MM.1S (cell line): ENCODE results near the gene CSAG1.
"Not testable (repeated sequence)": the region's sequence is repeated elsewhere in the genome, so short reads cannot be mapped to it uniquely, and the experiment has no call there.

Source experiments
- DNase-seq: peaks from one replicate; pipeline ENCODE4 v3.0.0-alpha.2; 2015
- H2AFZ ChIP-seq: fragments of 300-600 bp; sonication (generic); 2 replicates; pipeline ENCODE4 v1.6.0; 2016; ENCODE audit warnings: antibody characterized with exemption, low read length
- H3F3A ChIP-seq: fragments of 300-600 bp; sonication (generic); 2 replicates; pipeline ENCODE4 v1.6.1; 2016; ENCODE audit warnings: mild to moderate bottlenecking, antibody characterized with exemption, low read length, moderate library complexity, mixed read lengths; ENCODE audit not compliant: insufficient read depth
- H3K27ac ChIP-seq: fragments of 300-600 bp; sonication (generic); 2 replicates; pipeline ENCODE4 v1.5.1; 2016; ENCODE audit warnings: mild to moderate bottlenecking, low read length
- H3K27me3 ChIP-seq: fragments of 300-600 bp; sonication (generic); replicated peaks from 2 replicates; pipeline ENCODE4 v1.6.0; 2016; ENCODE audit warnings: low read length; ENCODE audit not compliant: insufficient read depth
- H3K36me3 ChIP-seq: fragments of 300-600 bp; sonication (generic); replicated peaks from 2 replicates; pipeline ENCODE4 v1.6.1; 2016; ENCODE audit warnings: mild to moderate bottlenecking, low read length, mixed read lengths; ENCODE audit not compliant: insufficient read depth
- H3K4me1 ChIP-seq: fragments of 300-600 bp; sonication (generic); 2 replicates; pipeline ENCODE4 v1.6.1; 2016; ENCODE audit warnings: low read length, mixed read lengths
- H3K4me2 ChIP-seq: fragments of 300-600 bp; sonication (generic); 2 replicates; pipeline ENCODE4 v1.6.0; 2016; ENCODE audit warnings: low read depth, low read length
- H3K4me3 ChIP-seq: fragments of 300-600 bp; sonication (generic); 2 replicates; pipeline ENCODE4 v1.5.1; 2016; ENCODE audit warnings: low read length, mixed read lengths
- H3K79me2 ChIP-seq: fragments of 300-600 bp; sonication (generic); 2 replicates; pipeline ENCODE4 v1.6.1; 2016; ENCODE audit warnings: mixed run types, low read length, mixed read lengths
- H3K9ac ChIP-seq: fragments of 300-600 bp; sonication (generic); 2 replicates; pipeline ENCODE4 v1.6.1; 2016; ENCODE audit warnings: low read length, mixed read lengths
- H3K9me2 ChIP-seq: fragments of 300-600 bp; sonication (generic); replicated peaks from 2 replicates; pipeline ENCODE4 v1.6.1; 2016; ENCODE audit warnings: mild to moderate bottlenecking, low read length, mixed read lengths; ENCODE audit not compliant: insufficient read depth
- H3K9me3 ChIP-seq: fragments of 300-600 bp; sonication (generic); replicated peaks from 2 replicates; pipeline ENCODE4 v1.6.1; 2016; ENCODE audit warnings: mild to moderate bottlenecking, low read length, mixed read lengths; ENCODE audit not compliant: insufficient read depth
- H4K20me1 ChIP-seq: fragments of 300-600 bp; sonication (generic); 2 replicates; pipeline ENCODE4 v1.6.1; 2016; ENCODE audit warnings: mild to moderate bottlenecking, low read length, moderate library complexity, mixed read lengths; ENCODE audit not compliant: insufficient read depth
- EZH2 ChIP-seq: fragments of 300-600 bp; sonication (generic); optimal IDR thresholded peaks from 2 replicates; pipeline ENCODE3; 2017; ENCODE audit warnings: low read depth, mild to moderate bottlenecking, antibody characterized with exemption, low read length, mixed read lengths
- EZH2phosphoT487 ChIP-seq: fragments of 300-600 bp; sonication (generic); IDR thresholded peaks from 2 replicates; pipeline ENCODE4 v1.6.1; 2018; ENCODE audit warnings: antibody characterized with exemption, low read length

CSAG1 gene, protein sequence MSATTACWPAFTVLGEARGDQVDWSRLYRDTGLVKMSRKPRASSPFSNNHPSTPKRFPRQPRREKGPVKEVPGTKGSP

DNA sequence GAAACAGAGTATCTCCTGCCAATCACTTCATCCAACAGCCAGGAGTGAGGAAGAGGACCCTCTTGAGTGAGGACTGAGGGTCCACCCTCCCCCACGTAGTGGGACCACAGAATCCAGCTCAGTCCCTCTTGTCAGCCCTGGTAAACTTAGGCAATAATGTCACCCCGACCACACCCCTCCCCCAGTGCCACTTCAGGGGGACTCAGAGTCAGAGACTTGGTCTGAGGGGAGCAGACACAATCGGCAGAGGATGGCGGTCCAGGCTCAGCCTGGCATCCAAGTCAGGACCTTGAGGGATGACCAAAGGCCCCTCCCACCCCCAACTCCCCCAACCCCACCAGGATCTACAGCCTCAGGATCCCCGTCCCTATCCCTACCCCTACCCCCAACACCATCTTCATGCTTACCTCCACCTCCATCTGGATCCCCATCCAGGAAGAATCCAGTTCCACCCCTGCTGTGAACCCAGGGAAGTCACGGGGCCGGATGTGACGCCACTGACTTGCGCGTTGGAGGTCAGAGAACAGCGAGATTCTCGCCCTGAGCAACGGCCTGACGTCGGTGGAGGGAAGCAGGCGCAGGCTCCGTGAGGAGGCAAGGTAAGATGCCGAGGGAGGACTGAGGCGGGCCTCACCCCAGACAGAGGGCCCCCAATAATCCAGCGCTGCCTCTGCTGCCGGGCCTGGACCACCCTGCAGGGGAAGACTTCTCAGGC lies at the start of gene CSAG1, which contains the start of gene MAGEA12:
TSS of gene CSAG1 (minus strand) at position 461 of the 715 bp plus-strand sequence. CDS start 1,261 bp downstream, outside the sequence.
TSS of gene MAGEA12 (plus strand) at position 497 of the 715 bp plus-strand sequence. CDS start 2,405 bp downstream, outside the sequence.
- no peak for TF ChIP-seq EZH2
- TF ChIP-seq EZH2phosphoT487 = no peak
- Histone ChIP-seq H3K4me1 (no peaks in the 10 kb centered on the region), H3F3A (no peaks in the 10 kb centered on the region), H3K27ac (no peak within 1 kb of the TSS), H3K4me2 (no peak within 1 kb of the TSS), H2AFZ (no peak within 1 kb of the TSS), H3K9ac (no peak within 1 kb of the TSS), H3K4me3 (no peak within 1 kb of the TSS), H3K9me2 (no peaks in the 10 kb centered on the region), H3K79me2 (no peaks in the 10 kb centered on the region), H3K9me3 (no peaks in the 10 kb centered on the region), H4K20me1 (no peaks in the 10 kb centered on the region), H3K27me3 (no peaks in the 10 kb centered on the region), H3K36me3 (no peaks in the 10 kb centered on the region)
- DNase-seq = peak; percentile 5

DNA sequence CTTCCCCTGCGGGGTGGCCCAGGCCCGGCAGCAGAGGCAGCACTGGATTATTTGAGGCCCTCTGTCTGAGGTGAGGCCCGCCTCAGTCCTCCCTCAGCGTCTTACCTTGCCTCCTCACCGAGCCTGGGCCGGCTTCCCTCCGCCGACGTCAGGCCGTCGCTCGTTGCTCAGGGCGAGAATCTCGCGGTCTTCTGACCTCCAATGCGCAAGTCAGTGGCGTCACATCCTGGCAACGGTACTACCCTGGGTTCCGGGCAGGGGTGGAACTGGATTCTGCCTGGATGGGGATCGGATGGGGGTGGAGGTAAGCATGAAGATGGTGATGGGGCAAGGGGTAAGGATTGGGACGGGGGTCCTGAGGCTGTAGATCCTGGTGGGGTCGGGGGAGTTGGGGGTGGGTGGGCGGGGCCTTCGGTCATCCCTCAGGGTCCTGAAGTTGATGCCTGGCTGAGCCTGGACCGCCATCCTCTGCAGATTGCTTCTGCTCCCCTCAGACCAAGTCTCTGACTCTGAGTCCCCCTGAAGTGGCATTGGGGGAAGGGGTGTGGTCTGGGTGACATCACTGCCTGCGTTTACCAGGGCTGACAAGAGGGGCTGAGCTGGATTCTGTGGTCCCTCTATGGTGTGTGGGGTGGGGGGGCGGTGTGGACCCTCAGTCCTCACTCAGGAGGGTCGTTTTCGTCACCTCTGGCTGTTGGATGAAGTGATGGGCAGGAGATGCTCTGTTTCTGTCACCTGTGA lies 36.2 kb upstream of the CSAG1 start, which contains the start of gene MAGEA6:
TSS of gene MAGEA6 (minus strand) at position 141 of the 741 bp plus-strand sequence. CDS start 2,039 bp downstream, outside the sequence.
- H3K4me2 ChIP-seq, H2AFZ ChIP-seq, H3K36me3 ChIP-seq, H3K27me3 ChIP-seq, H3K79me2 ChIP-seq, H3K9ac ChIP-seq, H3K4me3 ChIP-seq, H3K27ac ChIP-seq, H3K9me3 ChIP-seq, H3K4me1 ChIP-seq, H3F3A ChIP-seq, H3K9me2 ChIP-seq, H4K20me1 ChIP-seq, DNase-seq: not testable (repeated sequence)

DNA sequence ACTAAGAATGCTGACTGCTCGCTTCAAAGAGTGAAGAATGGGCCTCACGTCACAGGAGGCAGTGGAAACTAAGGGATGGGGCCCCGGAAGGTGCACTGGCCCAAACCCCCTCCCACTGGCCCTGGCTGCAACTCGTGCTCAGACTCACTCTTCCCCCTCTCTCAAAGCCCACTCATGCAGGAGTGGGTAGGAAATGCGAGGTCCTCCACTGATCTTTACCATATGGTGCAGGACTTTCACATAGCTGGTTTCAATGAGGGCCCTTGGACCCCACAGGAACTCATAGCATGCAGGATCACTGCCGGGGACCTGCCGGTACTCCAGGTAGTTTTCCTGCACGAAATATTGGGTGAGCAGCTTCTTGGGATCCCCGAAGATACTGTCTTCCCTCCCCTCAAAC lies 33.0 kb upstream of the CSAG1 start:
- DNase-seq, H3K9ac ChIP-seq, H3K9me2 ChIP-seq, H3K79me2 ChIP-seq, H3K36me3 ChIP-seq, H3K27ac ChIP-seq, H4K20me1 ChIP-seq, H3F3A ChIP-seq, H3K4me2 ChIP-seq, H3K9me3 ChIP-seq, H3K4me3 ChIP-seq, H2AFZ ChIP-seq, H3K4me1 ChIP-seq, H3K27me3 ChIP-seq: not testable (repeated sequence)

DNA sequence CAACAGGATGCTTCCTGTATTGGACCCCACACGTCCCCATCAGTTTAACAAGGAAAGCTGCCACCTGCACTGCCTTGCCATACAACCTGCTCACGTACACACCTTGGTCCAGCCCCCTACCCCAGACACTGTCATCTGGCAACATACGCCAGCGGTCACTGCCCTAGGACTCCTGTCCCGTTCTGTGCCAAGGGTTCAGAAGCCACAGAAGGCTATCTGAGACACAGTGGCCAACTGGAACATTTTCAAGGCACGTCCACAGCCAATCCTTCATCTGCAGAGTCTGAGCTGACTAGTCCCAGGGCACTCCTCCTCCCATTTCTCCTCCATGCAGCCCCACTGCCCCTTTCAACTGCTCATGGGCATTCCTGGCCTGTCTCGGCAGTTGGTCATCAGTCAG lies 28.1 kb upstream of the CSAG1 start:
- H3F3A ChIP-seq, H3K9ac ChIP-seq, H3K4me2 ChIP-seq, H3K9me3 ChIP-seq, H3K27ac ChIP-seq, H3K27me3 ChIP-seq, H4K20me1 ChIP-seq, H3K36me3 ChIP-seq, H2AFZ ChIP-seq, DNase-seq, H3K9me2 ChIP-seq, H3K79me2 ChIP-seq, H3K4me1 ChIP-seq, H3K4me3 ChIP-seq: not testable (repeated sequence)

DNA sequence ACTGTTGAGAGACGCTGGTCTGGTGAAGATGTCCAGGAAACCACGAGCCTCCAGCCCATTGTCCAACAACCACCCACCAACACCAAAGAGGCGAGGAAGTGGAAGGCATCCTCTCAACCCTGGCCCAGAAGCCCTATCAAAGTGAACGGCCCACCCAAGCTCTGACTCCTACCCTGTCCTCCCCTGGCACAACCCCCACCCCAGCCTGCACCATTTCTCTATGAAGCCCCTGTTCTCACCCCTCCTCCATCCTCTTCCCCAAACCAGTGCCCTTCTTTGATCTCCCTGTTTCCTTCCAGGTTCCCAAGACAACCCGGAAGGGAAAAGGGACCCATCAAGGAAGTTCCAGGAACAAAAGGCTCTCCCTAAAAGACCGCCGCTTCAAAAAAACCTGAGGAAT lies 26.0 kb upstream of the CSAG1 start:
- H3K27ac ChIP-seq, H3F3A ChIP-seq: not testable (repeated sequence)

DNA sequence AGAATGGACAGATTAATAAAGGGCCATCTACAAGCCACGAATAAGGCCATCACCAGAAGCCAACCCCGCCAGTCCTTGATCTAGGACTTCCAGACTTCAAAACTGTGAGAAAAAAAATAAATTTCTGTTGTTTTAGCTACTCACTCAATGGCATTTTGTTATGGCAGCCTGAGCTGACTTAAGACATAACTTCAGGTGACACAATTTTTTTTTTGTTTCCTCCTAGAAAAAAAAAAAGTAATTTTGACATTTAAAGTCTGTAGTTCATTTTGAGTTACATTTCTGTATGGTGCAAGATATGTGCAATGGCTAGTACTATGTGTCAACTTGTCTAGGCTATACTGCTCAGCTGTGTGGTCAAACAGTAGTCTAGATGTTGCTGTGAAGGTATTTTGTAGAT lies 25.4 kb upstream of the CSAG1 start, which contains the start of gene CSAG3:
TSS of gene CSAG3 (plus strand) at position 301 of the 400 bp plus-strand sequence.
- not testable (repeated sequence) for DNase-seq, H3K4me2 ChIP-seq, H3F3A ChIP-seq, H3K36me3 ChIP-seq, H3K9ac ChIP-seq, H4K20me1 ChIP-seq, H3K4me3 ChIP-seq, H3K27ac ChIP-seq, H3K79me2 ChIP-seq, H3K4me1 ChIP-seq, H3K9me3 ChIP-seq, H3K9me2 ChIP-seq, H2AFZ ChIP-seq, H3K27me3 ChIP-seq

More for the DNA sequence above, 26.0 kb upstream of the CSAG1 start:
- H3K36me3 ChIP-seq, H3K79me2 ChIP-seq, DNase-seq, H3K4me1 ChIP-seq, H3K4me3 ChIP-seq, H3K9me3 ChIP-seq, H3K9ac ChIP-seq, H3K9me2 ChIP-seq, H3K4me2 ChIP-seq, H2AFZ ChIP-seq, H4K20me1 ChIP-seq, H3K27me3 ChIP-seq: not testable (repeated sequence)

DNA sequence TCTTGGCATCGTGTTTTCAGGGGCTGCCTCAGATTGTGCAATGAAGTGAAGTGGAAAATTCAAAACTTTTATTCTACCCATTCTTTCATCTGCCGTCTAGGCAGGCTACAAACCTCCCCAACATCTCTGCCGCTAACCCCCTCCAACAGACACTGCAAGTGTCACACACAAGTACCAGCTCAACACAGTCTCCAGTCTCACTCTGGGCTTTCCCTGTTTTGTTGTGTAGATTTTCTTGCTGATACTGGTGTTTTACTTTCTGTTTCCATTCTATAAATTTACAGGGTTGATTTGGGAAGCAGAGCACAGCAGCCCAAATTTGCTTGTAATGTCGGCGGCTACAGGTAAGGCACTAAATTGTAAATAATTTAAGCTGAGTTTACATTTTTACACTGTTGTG lies 21.4 kb upstream of the CSAG1 start:
- not testable (repeated sequence) for H3F3A ChIP-seq, DNase-seq, H3K36me3 ChIP-seq

More for the DNA sequence above, 21.4 kb upstream of the CSAG1 start:
- not testable (repeated sequence) for H3K4me2 ChIP-seq, H3K79me2 ChIP-seq, H2AFZ ChIP-seq, H3K27me3 ChIP-seq, H3K9me2 ChIP-seq, H3K27ac ChIP-seq, H4K20me1 ChIP-seq, H3K4me3 ChIP-seq, H3K9me3 ChIP-seq, H3K4me1 ChIP-seq, H3K9ac ChIP-seq
